HepG2 (cell line): ENCODE results near the gene ATP6V1G2. TPM values are rescaled to one million over a fixed set of nuclear protein-coding genes. Genes with fewer than 3 reads are reported as not detected.

Source experiments
- KIAA2018 ChIP-seq: sonication (generic); formaldehyde crosslinking; IDR thresholded peaks from 2 replicates; pipeline ENCODE4 v1.5.0; 2020; ENCODE audit warnings: mild to moderate bottlenecking, missing genetic modification reagents, borderline replicate concordance
- MIER3 ChIP-seq: IDR thresholded peaks from 2 replicates; pipeline ENCODE4 v1.6.1; 2016; ENCODE audit warnings: missing compliant biosample characterization, borderline replicate concordance
- NFKBIZ ChIP-seq: IDR thresholded peaks from 2 replicates; pipeline ENCODE4 v1.6.1; 2018; ENCODE audit warnings: missing genetic modification reagents, missing compliant biosample characterization
- ZBTB40 ChIP-seq, 2 experiments: fragments of 450-650 bp in 1 of 2; sonication (generic) in 1 of 2; formaldehyde crosslinking in 1 of 2; IDR thresholded peaks; 2 replicates each; pipeline versions ENCODE4 v1.6.1 to v1.8.0; 2016 to 2022; ENCODE audit warnings: antibody characterized with exemption in 1 of 2, mild to moderate bottlenecking in 1 of 2, missing genetic modification reagents in 1 of 2
- ZBTB44 ChIP-seq: sonication (generic); formaldehyde crosslinking; IDR thresholded peaks from 2 replicates; pipeline ENCODE4 v1.4.0; 2020; ENCODE audit warnings: missing genetic modification reagents
- ZNF331 ChIP-seq: sonication (generic); formaldehyde crosslinking; IDR thresholded peaks from 2 replicates; pipeline ENCODE4 v1.4.0; 2020; ENCODE audit warnings: missing genetic modification reagents
- ZNF512 ChIP-seq: sonication (generic); formaldehyde crosslinking; IDR thresholded peaks from 2 replicates; pipeline ENCODE4 v1.4.0; 2020; ENCODE audit warnings: mild to moderate bottlenecking, missing genetic modification reagents
- polyA plus RNA-seq, 8 experiments: library from polyadenylated mRNA; depleted of rRNA in 3 of 8; stranded (reverse) in 7 of 8; unstranded in 1 of 8; fragments of >200 nt; fragmentation: Illumina TruSeq in 4 of 8; extraction: Trizol in 4 of 8; gene quantifications; 2 replicates each; pipeline versions ENCODE4 v1.2.1 to v1.2.3, GENCODE V29; 2011 to 2016; ENCODE audit warnings: low read depth in 4 of 8, missing spikeins in 1 of 8, mixed read lengths in 1 of 8; ENCODE audit not compliant: insufficient read depth in 1 of 8
- total RNA-seq, 5 experiments: library from RNA; depleted of rRNA; stranded (reverse); fragments of >200 nt; fragmentation: Illumina TruSeq; extraction: Trizol; gene quantifications; 2 replicates each; pipeline ENCODE4 v1.2.3, GENCODE V29; 2016; ENCODE audit warnings: low read depth in 1 of 5

ATP6V1G2 gene
- total and polyA plus RNA-seq, 2 of the 13 experiments (the other 11 are each of a cell fraction or from before 2014, with no cell fraction given), result 0.27 to 0.83 TPM

- TF ChIP-seq KIAA2018 (CRISPR knock-in tag), result no peak
- no peak for TF ChIP-seq ZNF512
- no peak for TF ChIP-seq ZBTB44 (CRISPR knock-in tag)
- no peak for TF ChIP-seq ZBTB40 (IDR thresholded peaks at IDR 0.05)
- peak; percentile 43; the same call in 1 of the 2 replicates for TF ChIP-seq ZBTB40 (CRISPR knock-in tag; IDR thresholded peaks at IDR 0.05)
- TF ChIP-seq ZNF331 (CRISPR knock-in tag), result peak; percentile 86; the same call in 1 of the 2 replicates
- TF ChIP-seq NFKBIZ (CRISPR knock-in tag), result no peak
- peak; percentile 65; the same call in 1 of the 2 replicates for TF ChIP-seq MIER3
These were observed 34.5 kb upstream of the ATP6V1G2 start (continued) for GRCh38 chr6:31580807-31581433.
